Brain microvascular endothelial cell (primary cell): Measurements from ENCODE around the gene EYS.
A peak's percentile ranks its signal among the peaks of the same experiment; 100 is the strongest.

Source experiments
- DNase-seq: peaks from one replicate; pipeline ENCODE4 v3.0.0-alpha.2; 2020
- H3K27ac ChIP-seq: fragments of 250-450 bp; sonication (Bioruptor Pico); 2 replicates; pipeline ENCODE4 v1.5.1; 2020; ENCODE audit warnings: mild to moderate bottlenecking, moderate library complexity
- H3K27me3 ChIP-seq: fragments of 250-450 bp; sonication (Bioruptor Pico); replicated peaks from 2 replicates; pipeline ENCODE4 v1.5.1; 2020; ENCODE audit warnings: mild to moderate bottlenecking
- H3K36me3 ChIP-seq: fragments of 250-450 bp; sonication (Bioruptor Pico); replicated peaks from 2 replicates; pipeline ENCODE4 v1.5.1; 2020; ENCODE audit warnings: mild to moderate bottlenecking
- H3K4me3 ChIP-seq: 2 replicates; pipeline ENCODE4 v1.5.1; 2011; ENCODE audit warnings: low read depth, mild to moderate bottlenecking, control low read depth, low read length, moderate library complexity
- in situ Hi-C: cut with HindIII; loops from 2 replicates; pipeline ENCODE4 v1.10.0; 2017; ENCODE audit warnings: low sequenced_read_pairs, low pct_ligation_motif_present
- TF ChIP-seq, protein P1 (sequence below): IDR thresholded peaks from 2 replicates; pipeline ENCODE4 v1.5.1; 2011; ENCODE audit warnings: low read depth, mild to moderate bottlenecking, moderate library complexity, low read length, control low read depth, inconsistent platforms; ENCODE audit errors: missing control alignments

Gene EYS

DNA sequence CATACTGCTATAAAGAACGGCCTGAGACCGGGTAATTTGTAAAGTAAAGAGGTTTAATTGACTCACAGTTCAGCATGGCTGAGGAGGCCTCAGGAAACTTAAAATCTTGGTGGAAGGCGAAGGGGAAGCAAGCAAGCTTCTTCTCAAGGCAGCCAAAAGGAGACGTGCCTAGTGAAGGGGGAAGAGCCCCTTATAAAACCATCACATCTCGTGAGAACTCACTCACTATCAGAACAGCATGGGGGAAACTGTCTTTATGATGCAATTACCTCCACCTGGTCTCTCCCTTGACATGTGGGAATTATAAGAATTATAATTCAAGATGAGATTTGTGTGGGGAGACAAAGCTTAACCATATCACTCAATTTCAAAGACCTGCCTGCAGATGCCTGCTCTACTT lies 447.0 kb downstream of the EYS start:
- no peak for DNase-seq
- Histone ChIP-seq H3K27ac (no peak overlapping the region), H3K36me3 (no peaks in the 10 kb centered on the region), H3K27me3 (no peaks in the 10 kb centered on the region), H3K4me3 (no peak overlapping the region)
- TF ChIP-seq, protein P1, sequence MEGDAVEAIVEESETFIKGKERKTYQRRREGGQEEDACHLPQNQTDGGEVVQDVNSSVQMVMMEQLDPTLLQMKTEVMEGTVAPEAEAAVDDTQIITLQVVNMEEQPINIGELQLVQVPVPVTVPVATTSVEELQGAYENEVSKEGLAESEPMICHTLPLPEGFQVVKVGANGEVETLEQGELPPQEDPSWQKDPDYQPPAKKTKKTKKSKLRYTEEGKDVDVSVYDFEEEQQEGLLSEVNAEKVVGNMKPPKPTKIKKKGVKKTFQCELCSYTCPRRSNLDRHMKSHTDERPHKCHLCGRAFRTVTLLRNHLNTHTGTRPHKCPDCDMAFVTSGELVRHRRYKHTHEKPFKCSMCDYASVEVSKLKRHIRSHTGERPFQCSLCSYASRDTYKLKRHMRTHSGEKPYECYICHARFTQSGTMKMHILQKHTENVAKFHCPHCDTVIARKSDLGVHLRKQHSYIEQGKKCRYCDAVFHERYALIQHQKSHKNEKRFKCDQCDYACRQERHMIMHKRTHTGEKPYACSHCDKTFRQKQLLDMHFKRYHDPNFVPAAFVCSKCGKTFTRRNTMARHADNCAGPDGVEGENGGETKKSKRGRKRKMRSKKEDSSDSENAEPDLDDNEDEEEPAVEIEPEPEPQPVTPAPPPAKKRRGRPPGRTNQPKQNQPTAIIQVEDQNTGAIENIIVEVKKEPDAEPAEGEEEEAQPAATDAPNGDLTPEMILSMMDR: no peak
- in situ Hi-C loops: no loop called here

DNA sequence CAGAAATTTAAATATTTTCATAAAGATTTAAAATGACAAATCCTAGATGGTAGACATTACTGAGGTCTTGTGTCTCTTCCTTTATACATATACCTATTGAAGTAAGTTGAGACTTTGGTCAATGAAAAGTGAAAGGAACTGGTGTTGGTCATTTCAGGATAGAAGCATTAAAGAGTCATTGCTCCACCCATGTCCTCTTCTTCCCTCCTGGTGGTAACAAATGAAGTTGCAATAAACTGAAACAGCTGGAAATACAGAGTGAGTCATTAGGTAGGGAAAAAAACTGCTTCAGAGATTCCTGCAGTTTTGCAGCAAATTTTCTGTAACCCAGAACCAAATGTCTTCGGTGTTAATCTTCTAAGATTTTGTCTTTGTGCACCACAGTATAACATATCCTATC lies 448.0 kb downstream of the EYS start:
- no peaks in the 10 kb centered on the region for H3K27me3 ChIP-seq
- in situ Hi-C loops: no loop called here
- H3K27ac ChIP-seq: no peak overlapping the region
- H3K4me3 ChIP-seq: no peak overlapping the region
- TF ChIP-seq, protein P1: peak; percentile 48
- no peaks in the 10 kb centered on the region for H3K36me3 ChIP-seq
- DNase-seq: no peak

DNA sequence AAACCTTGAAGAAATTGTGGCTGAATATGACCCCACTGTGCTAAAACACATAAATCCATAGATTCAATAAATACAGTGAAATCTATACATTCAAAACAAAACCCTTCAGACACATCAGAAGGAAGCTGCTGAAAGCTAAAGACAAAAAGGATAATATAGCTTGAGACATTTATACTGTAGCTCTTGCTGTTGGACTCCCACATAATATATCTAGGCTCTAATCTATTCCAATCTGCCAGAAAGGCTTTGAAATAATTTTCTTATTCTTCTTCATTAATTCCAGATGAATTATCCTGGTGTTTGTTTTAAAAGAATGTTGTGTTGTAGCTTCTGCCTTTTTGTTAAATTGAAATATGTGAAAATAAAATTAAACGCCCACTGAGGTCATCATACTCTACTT lies 454.0 kb downstream of the EYS start:
- Histone ChIP-seq H3K27me3 (no peaks in the 10 kb centered on the region), H3K36me3 (no peaks in the 10 kb centered on the region), H3K4me3 (no peak overlapping the region), H3K27ac (no peak overlapping the region)
- TF ChIP-seq, protein P1: no peak
- in situ Hi-C loops: no loop called here
- no peak for DNase-seq

DNA sequence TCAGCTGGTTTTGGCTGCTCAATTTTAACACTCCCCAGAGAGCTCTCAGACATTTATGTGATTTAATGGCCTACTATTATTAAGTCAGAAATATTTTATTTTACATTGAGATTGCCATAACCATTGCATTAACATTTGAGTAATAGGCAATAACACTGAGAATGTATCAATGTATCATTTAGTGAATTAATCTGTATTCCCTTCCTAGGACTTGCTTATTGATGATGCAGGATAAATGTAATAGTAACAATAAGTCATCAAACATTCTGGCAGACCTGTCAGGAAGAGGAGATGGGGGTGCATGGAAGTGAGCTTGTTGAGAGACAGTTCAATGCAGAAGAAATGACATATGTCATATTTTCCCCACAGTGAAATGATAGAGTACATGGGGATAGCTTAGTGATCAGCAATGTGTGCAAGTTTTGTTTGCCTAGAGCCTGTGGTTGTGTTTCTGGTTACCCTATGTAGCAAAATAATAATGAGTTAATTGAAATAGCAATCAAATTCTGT lies 458.9 kb downstream of the EYS start:
- in situ Hi-C loops: no loop called here
- Histone ChIP-seq H3K36me3 (no peaks in the 10 kb centered on the region), H3K4me3 (no peak overlapping the region), H3K27me3 (no peaks in the 10 kb centered on the region), H3K27ac (no peak overlapping the region)
- DNase-seq: no peak
- TF ChIP-seq, protein P1: no peak

DNA sequence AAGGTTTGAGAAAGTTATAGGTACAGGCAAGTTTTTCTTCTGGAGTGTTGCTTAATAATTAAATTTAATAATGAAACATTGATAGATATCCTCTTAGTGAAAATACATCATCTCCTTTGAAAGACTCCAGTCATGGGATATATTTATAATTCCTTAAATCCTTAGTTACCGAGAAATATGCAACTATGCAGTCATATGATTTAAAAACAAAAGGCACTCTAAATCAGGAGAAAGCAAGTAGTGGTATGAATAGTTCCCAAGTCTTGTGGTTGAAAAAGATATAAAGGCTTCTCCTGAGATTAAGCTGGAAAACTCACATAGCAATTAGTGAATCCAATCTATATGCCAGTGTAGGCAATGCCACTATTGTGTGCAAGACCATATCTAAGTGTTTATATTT lies 475.4 kb downstream of the EYS start:
- in situ Hi-C loops: no loop called here
- TF ChIP-seq, protein P1: no peak
- no peak for DNase-seq
- Histone ChIP-seq H3K27me3 (no peaks in the 10 kb centered on the region), H3K4me3 (no peak overlapping the region), H3K27ac (no peak overlapping the region), H3K36me3 (no peaks in the 10 kb centered on the region)

DNA sequence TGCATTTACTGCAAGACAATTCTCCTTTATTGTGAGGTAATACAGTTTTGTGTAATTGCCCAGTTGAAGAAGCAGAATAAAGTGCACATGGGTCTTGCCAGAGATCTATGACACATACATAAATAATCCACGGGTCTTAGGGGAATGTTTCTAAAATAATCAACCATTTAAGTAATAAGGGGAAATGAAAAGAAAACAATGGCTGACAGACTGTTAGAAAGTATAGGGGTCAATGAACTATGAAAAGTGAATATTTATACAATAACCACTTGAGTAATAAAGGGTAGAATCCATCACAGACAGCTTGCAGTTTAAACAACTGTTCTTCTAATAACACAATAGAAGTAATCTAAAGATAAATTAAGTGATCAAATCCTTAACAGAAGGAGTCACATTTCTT lies 477.2 kb downstream of the EYS start:
- Histone ChIP-seq H3K27ac (no peak overlapping the region), H3K27me3 (no peaks in the 10 kb centered on the region), H3K4me3 (no peak overlapping the region), H3K36me3 (no peaks in the 10 kb centered on the region)
- no peak for DNase-seq
- TF ChIP-seq, protein P1: no peak
- in situ Hi-C loops: no loop called here
